Mucosa of stomach (tissue), 1 donor: ENCODE results near the gene BABAM2.
"Not testable (repeated sequence)": the region's sequence is repeated elsewhere in the genome, so short reads cannot be mapped to it uniquely, and the experiment has no call there.

ENCODE experiments used
- H3K27me3 ChIP-seq: one replicate; pipeline ENCODE4 v1.7.0; 2013; ENCODE audit warnings: mild to moderate bottlenecking, low read length; ENCODE audit not compliant: control insufficient read depth, insufficient read depth
- H3K36me3 ChIP-seq: one replicate; pipeline ENCODE4 v1.7.0; 2013; ENCODE audit warnings: low read length; ENCODE audit not compliant: control insufficient read depth, insufficient read depth
- H3K4me1 ChIP-seq: one replicate; pipeline ENCODE4 v1.7.0; 2013; ENCODE audit warnings: mild to moderate bottlenecking, low read length; ENCODE audit not compliant: control insufficient read depth, insufficient read depth
- H3K4me3 ChIP-seq: one replicate; pipeline ENCODE4 v1.7.0; 2013; ENCODE audit warnings: low read length
- H3K9ac ChIP-seq: one replicate; pipeline ENCODE4 v1.7.0; 2013; ENCODE audit warnings: mild to moderate bottlenecking, low read length, moderate library complexity
- H3K9me3 ChIP-seq: one replicate; pipeline ENCODE4 v1.7.0; 2013; ENCODE audit warnings: mild to moderate bottlenecking, low read length, moderate library complexity; ENCODE audit not compliant: control insufficient read depth
- donor health status: Pancreatic carcinoma.

Gene BABAM2

GRCh38 chr2:27993402-27993787 is 102.9 kb downstream of the BABAM2 start:
- Histone ChIP-seq H3K9me3 (no peaks in the 10 kb centered on the region), H3K4me3 (no peak overlapping the region), H3K27me3 (no peaks in the 10 kb centered on the region), H3K4me1 (peaks cover 2% of the 10 kb centered on the region), H3K36me3 (no peaks in the 10 kb centered on the region), H3K9ac (no peak overlapping the region)

- no peaks in the 10 kb centered on the region for H3K9me3 ChIP-seq
- H3K36me3 ChIP-seq = no peaks in the 10 kb centered on the region
- H3K4me3 ChIP-seq = no peak overlapping the region
- H3K4me1 ChIP-seq = no peaks in the 10 kb centered on the region
- no peak overlapping the region for H3K9ac ChIP-seq
- H3K27me3 ChIP-seq = no peaks in the 10 kb centered on the region
Measured at GRCh38 chr2:27993950-27994728, 103.6 kb downstream of the BABAM2 start.

GRCh38 chr2:27996156-27996922 is 105.8 kb downstream of the BABAM2 start:
- no peak overlapping the region for H3K4me3 ChIP-seq
- no peak overlapping the region for H3K9ac ChIP-seq
- no peaks in the 10 kb centered on the region for H3K9me3 ChIP-seq
- H3K4me1 ChIP-seq = no peaks in the 10 kb centered on the region
- H3K36me3 ChIP-seq = no peaks in the 10 kb centered on the region
- no peaks in the 10 kb centered on the region for H3K27me3 ChIP-seq

GRCh38 chr2:28000287-28000686 is 109.8 kb downstream of the BABAM2 start:
- Histone ChIP-seq H3K36me3 (no peaks in the 10 kb centered on the region), H3K9me3 (no peaks in the 10 kb centered on the region), H3K4me1 (no peaks in the 10 kb centered on the region), H3K9ac (no peak overlapping the region), H3K4me3 (no peak overlapping the region), H3K27me3 (no peaks in the 10 kb centered on the region)

GRCh38 chr2:28002181-28002580 is 111.7 kb downstream of the BABAM2 start:
- H3K36me3 ChIP-seq = no peaks in the 10 kb centered on the region
- H3K9me3 ChIP-seq = no peaks in the 10 kb centered on the region
- no peaks in the 10 kb centered on the region for H3K4me1 ChIP-seq
- no peaks in the 10 kb centered on the region for H3K27me3 ChIP-seq
- no peak overlapping the region for H3K9ac ChIP-seq
- H3K4me3 ChIP-seq = no peak overlapping the region

GRCh38 chr2:28004086-28004485 is 113.6 kb downstream of the BABAM2 start:
- Histone ChIP-seq H3K36me3 (no peaks in the 10 kb centered on the region), H3K27me3 (no peaks in the 10 kb centered on the region), H3K4me1 (no peaks in the 10 kb centered on the region), H3K4me3 (no peak overlapping the region), H3K9me3 (no peaks in the 10 kb centered on the region), H3K9ac (no peak overlapping the region)

GRCh38 chr2:28009732-28010131 is 119.2 kb downstream of the BABAM2 start:
- no peaks in the 10 kb centered on the region for H3K9me3 ChIP-seq
- no peak overlapping the region for H3K4me3 ChIP-seq
- H3K9ac ChIP-seq = no peak overlapping the region
- H3K36me3 ChIP-seq = no peaks in the 10 kb centered on the region
- no peaks in the 10 kb centered on the region for H3K4me1 ChIP-seq
- H3K27me3 ChIP-seq = no peaks in the 10 kb centered on the region

- H3K36me3 ChIP-seq = no peaks in the 10 kb centered on the region
- H3K27me3 ChIP-seq = no peaks in the 10 kb centered on the region
- H3K4me1 ChIP-seq = no peaks in the 10 kb centered on the region
- H3K9me3 ChIP-seq = no peaks in the 10 kb centered on the region
- H3K4me3 ChIP-seq = no peak overlapping the region
- no peak overlapping the region for H3K9ac ChIP-seq
Measured at GRCh38 chr2:28011322-28011737, 120.8 kb downstream of the BABAM2 start.

- H3K9ac ChIP-seq, H3K4me3 ChIP-seq, H3K4me1 ChIP-seq, H3K36me3 ChIP-seq, H3K9me3 ChIP-seq, H3K27me3 ChIP-seq: not testable (repeated sequence)
Measured at GRCh38 chr2:28018474-28018873, 127.9 kb downstream of the BABAM2 start.

GRCh38 chr2:28019521-28019920 is 129.0 kb downstream of the BABAM2 start:
- not testable (repeated sequence) for H3K9ac ChIP-seq, H3K36me3 ChIP-seq, H3K27me3 ChIP-seq, H3K4me1 ChIP-seq, H3K4me3 ChIP-seq, H3K9me3 ChIP-seq

GRCh38 chr2:28021898-28022297 is 131.4 kb downstream of the BABAM2 start:
- Histone ChIP-seq H3K9me3 (no peaks in the 10 kb centered on the region), H3K4me1 (no peaks in the 10 kb centered on the region), H3K9ac (no peak overlapping the region), H3K4me3 (no peak overlapping the region), H3K27me3 (no peaks in the 10 kb centered on the region), H3K36me3 (no peaks in the 10 kb centered on the region)

GRCh38 chr2:28025123-28025522 is 134.6 kb downstream of the BABAM2 start:
- Histone ChIP-seq H3K36me3 (no peaks in the 10 kb centered on the region), H3K27me3 (no peaks in the 10 kb centered on the region), H3K4me1 (no peaks in the 10 kb centered on the region), H3K4me3 (no peak overlapping the region), H3K9ac (no peak overlapping the region), H3K9me3 (no peaks in the 10 kb centered on the region)
